Measurements from ENCODE around the gene TOX2.

The TOX2 gene

DNA sequence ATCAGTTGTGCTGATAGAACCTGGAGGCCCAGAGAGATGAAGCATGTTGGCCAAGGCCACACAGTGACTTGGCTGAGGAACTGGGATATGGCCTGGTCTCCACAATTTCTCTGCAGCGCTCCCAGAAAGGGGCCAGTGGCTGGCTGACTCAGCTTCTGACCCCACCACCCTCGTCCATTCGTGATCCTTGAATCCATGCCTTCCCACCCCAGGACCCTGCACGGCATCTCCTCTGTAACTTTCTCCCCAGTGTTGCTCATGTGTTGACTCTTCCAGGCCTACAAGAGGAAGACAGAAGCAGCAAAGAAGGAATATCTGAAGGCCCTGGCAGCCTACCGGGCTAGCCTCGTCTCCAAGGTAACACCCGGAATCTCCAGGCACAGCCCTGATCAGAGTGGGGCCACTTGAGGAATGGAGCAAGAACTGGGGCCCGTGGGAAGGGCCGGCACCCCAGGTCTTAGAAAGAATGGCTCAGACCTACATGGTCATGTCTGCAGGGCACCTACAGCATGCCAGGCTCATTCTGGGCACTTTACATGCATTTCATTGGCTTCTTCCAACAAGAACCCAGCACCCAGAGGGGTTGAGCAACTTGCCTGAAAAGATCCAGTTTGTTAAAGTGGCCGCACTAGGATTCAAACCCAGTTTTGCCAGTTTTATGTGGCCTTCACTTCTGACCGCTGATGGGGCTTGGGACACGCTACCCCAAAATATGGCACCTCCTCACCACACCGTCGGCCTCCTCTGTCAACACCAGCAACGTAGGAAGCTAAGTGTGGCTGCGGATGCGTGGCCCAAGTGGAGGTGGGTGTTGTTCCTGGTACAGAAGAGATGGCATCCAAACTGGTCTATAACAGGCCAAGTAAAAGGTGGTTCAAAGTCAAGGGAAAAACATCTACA lies 150.1 kb downstream of the TOX2 start:
- no peak overlapping the region for H3K4me3 ChIP-seq (ENCODE audit: low read length)
- TF ChIP-seq ZNF274 (IDR thresholded peaks at IDR 0.05; ENCODE audit: low read depth, low read length): no peak

- TF ChIP-seq ZNF274 (IDR thresholded peaks at IDR 0.05; ENCODE audit: low read depth, low read length): no peak
- no peak overlapping the region for H3K4me3 ChIP-seq (ENCODE audit: low read length)
These were observed 151.0 kb downstream of the TOX2 start for GRCh38 chr20:44065401-44066340.

DNA sequence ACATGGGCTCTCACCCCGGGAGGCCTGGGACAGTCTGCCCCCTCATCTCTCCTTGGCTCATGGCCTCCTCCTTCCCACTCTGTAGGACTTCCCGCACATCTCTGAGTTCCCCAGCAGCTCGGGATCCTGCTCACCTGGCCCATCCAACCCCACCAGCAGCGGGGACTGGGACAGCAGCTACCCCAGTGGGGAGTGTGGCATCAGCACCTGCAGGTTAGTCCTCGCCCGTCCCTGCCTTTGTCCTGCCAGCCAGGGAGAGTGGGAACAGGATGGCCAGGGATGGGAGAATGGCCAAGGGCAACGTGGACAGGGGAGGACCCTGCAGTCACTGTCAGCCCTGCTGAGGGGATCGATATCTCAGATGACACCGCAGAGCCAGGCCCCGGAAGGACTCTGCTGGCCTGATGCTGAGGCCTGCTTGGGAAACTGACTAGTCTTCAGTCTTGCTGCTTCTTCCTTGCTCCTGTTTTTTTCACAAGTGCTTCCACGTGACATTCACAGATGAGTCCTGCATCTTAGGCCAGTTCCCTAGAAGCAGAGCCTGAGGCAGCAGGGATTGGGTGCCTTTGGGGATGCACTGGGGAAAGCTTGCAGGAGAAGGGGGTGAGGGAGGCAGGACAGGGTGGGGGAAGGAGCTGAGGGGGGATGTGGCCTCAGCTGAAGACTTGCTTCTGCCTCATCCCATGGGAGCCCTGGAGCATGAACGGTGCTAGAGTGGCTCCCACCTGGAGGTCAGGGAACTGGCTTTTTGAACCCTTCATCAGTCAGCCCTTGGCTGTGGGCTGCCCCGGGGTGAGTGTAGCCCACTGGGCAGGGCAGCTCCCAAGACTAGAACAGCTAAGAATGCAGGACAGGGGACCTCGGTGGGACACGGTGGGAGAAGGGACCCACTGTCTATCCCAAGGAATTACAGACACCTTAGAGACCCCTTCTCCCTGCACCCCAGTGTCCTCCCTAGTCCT lies 152.3 kb downstream of the TOX2 start:
- no peak for TF ChIP-seq ZNF274 (IDR thresholded peaks at IDR 0.05; ENCODE audit: low read depth, low read length)
- H3K4me3 ChIP-seq (ENCODE audit: low read length): no peak overlapping the region

DNA sequence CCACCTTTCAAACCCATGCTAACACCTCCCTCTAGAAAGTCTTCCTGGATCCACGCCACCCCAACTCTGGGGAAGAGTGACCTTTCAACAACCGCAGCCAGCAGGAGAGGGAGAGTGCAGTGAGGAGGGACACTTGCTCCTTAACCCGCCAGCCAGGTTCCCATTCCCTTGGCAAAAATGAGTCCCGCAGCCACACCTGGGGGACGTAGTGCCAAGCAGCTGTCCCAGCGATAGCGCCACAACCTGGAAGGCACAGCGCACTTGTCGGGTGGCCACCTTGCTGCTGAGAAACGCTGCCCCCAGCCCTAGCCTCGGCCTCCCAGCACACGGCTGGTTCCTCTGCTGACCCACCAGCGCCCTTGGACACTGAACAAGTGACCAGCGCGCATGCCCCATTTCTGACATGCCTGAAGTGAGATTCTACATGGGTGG lies 153.0 kb downstream of the TOX2 start:
- no peak for TF ChIP-seq ZNF274 (IDR thresholded peaks at IDR 0.05; ENCODE audit: low read depth, low read length)
- H3K4me3 ChIP-seq (ENCODE audit: low read length): no peak overlapping the region

GRCh38 chr20:44068316-44069201 lies 153.9 kb downstream of the TOX2 start:
- no peak for TF ChIP-seq ZNF274 (IDR thresholded peaks at IDR 0.05; ENCODE audit: low read depth, low read length)
- peak overlapping the region; percentile 48; the same call in 1 of the 2 replicates for H3K4me3 ChIP-seq (ENCODE audit: low read length)

DNA sequence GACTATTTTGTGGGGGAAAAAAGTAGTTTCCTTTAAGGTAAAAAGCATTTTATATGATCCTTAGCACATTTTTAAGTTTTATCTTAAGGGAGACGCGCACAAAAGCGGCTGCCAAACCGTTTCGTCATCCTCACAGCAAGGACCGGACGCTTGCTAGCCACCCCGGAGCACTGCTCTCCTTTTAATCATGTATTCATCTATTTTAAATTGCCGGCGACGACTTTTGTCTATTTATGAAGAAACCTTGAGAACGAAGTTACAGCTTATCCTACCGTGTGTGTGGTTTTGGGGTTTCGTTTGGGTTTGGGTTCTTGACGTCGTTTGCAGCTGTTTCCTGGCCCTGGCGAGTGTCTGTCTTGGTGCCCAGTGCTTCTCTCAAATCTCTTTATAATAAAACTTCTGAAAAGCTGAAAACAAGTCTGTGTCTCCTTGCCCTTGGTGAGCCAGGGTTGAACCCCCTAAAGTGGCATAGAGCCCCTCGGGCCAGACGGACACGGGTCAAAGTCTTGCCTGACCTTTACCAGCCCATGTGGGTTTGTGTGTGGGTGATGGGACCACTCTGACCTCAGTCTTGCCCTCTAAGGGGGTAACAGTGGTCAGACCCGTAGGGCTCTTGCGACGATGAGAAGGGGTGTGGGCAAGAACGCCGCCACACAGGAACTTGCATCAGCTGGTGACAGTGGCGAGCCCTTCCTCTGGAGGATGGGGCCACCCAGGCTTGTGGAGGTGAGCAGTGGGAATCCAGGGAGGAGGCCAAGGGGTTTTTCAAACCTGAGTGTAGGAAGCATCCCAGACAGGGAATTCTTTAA lies 154.8 kb downstream of the TOX2 start:
- TF ChIP-seq ZNF274 (IDR thresholded peaks at IDR 0.05; ENCODE audit: low read depth, low read length): no peak
- H3K4me3 ChIP-seq (ENCODE audit: low read length): peak overlapping the region; percentile 48; the same call in 1 of the 2 replicates

GRCh38 chr20:44070139-44070900 lies 155.7 kb downstream of the TOX2 start:
- TF ChIP-seq ZNF274 (IDR thresholded peaks at IDR 0.05; ENCODE audit: low read depth, low read length): no peak
- H3K4me3 ChIP-seq (ENCODE audit: low read length): peak overlapping the region; percentile 48; the same call in 1 of the 2 replicates

- no peak for TF ChIP-seq ZNF274 (IDR thresholded peaks at IDR 0.05; ENCODE audit: low read depth, low read length)
- no peak overlapping the region for H3K4me3 ChIP-seq (ENCODE audit: low read length)
These were observed 156.4 kb downstream of the TOX2 start for GRCh38 chr20:44071057-44071456.

GRCh38 chr20:44071526-44072111 lies 157.0 kb downstream of the TOX2 start:
- no peak for TF ChIP-seq ZNF274 (IDR thresholded peaks at IDR 0.05; ENCODE audit: low read depth, low read length)
- H3K4me3 ChIP-seq (ENCODE audit: low read length): no peak overlapping the region; the same call in 1 of the 2 replicates

DNA sequence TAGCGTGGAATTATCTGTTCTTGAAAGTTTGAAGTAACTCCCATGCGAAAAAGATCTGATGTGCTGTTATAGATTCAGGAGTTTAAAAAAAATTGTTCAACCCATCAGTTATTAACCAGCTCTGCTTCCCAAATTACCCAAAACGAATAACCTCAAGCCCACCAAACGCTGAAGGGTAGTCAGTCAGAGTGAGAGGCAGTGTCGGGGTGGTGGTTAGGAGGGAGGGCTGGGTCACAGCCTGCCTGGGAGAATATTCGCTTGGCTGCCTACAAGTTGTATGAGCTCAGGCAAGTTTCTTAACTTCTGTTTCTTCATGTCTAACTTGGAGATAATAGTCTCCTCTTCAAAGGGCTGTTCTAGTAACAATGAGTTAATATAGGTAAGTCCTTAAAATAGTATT lies 157.7 kb downstream of the TOX2 start:
- no peak for TF ChIP-seq ZNF274 (IDR thresholded peaks at IDR 0.05; ENCODE audit: low read depth, low read length)
- no peak overlapping the region for H3K4me3 ChIP-seq (ENCODE audit: low read length)
